ENCODE results near the gene MS4A4A.
A peak's percentile ranks its signal among the peaks of the same experiment; 100 is the strongest.
"Not testable (repeated sequence)": the region's sequence is repeated elsewhere in the genome, so short reads cannot be mapped to it uniquely, and the experiment has no call there.

Gene MS4A4A

GRCh38 chr11:60292145-60292544 is 11.7 kb downstream of the MS4A4A start:
- FAIRE-seq (no peak), DNase-seq (ENCODE audit: extremely low spot score, insufficient read length, low read depth) (no peak)

DNA sequence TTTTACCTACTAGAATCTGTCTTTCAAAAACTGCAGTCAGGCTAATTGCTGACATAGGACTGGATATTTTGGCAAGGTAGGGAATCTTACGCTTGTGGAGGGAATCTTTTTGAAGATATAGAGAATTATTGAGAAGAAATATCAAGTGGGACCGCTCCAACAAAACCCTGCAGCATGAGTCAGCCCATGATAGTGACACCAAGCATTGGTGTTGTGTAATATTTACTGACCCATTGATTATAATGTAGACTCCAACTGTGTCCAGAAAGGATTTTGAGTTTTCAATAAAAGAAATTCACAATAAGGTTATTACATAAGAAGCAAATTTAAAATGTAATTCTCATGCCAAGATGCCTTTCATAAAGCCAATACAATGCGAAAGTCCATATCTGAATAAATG is 20.7 kb downstream of the MS4A4A start:
- FAIRE-seq (no peak), DNase-seq (ENCODE audit: extremely low spot score, insufficient read length, low read depth) (no peak)

- FAIRE-seq: not testable (repeated sequence)
These were observed 21.4 kb downstream of the MS4A4A start for GRCh38 chr11:60301884-60302283.

GRCh38 chr11:60303661-60304060 is 23.2 kb downstream of the MS4A4A start:
- no peak for FAIRE-seq
- DNase-seq (ENCODE audit: extremely low spot score, insufficient read length, low read depth): no peak

More at GRCh38 chr11:60301884-60302283, 21.4 kb downstream of the MS4A4A start:
- DNase-seq (ENCODE audit: extremely low spot score, insufficient read length, low read depth): not testable (repeated sequence)

GRCh38 chr11:60305906-60306619 is 25.6 kb downstream of the MS4A4A start:
- DNase-seq (ENCODE audit: extremely low spot score, insufficient read length, low read depth) (no peak), FAIRE-seq (no peak)

DNA sequence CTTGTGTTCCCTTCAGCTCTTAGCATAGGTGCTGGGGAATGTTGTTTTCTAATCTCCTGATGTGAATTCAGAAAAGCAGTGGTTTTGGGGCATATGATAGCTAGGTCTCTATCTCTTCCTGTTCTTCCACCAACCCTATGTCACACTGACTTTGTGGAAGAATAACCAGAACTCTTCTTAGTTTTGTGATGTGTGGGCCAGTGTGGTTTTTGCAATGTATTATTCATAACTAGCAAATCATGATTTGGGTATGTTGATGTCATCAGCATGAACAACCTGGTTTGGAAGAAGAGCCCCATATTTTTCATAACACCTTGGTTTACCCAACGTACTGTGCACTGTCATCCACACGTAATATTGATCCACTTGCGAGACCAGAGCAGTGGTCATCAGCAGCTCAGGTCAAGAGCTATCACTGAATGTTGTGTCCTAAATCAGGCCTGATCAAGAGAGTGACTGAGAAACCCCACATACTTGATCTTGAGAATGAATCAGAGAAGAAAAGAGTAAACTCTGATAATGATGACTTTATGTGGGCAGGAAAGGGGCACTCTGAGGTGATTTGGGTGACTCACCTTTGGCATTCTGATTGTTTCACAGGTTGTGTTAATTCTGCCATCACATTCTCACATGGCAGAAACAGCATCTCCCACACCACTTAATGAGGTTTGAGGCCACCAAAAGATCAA is 27.2 kb downstream of the MS4A4A start:
- DNase-seq (ENCODE audit: extremely low spot score, insufficient read length, low read depth): no peak
- FAIRE-seq: peak; percentile 39

- FAIRE-seq (peak; percentile 85), DNase-seq (ENCODE audit: extremely low spot score, insufficient read length, low read depth) (peak; percentile 22)
These were observed 30.0 kb downstream of the MS4A4A start for GRCh38 chr11:60310407-60310998.

DNA sequence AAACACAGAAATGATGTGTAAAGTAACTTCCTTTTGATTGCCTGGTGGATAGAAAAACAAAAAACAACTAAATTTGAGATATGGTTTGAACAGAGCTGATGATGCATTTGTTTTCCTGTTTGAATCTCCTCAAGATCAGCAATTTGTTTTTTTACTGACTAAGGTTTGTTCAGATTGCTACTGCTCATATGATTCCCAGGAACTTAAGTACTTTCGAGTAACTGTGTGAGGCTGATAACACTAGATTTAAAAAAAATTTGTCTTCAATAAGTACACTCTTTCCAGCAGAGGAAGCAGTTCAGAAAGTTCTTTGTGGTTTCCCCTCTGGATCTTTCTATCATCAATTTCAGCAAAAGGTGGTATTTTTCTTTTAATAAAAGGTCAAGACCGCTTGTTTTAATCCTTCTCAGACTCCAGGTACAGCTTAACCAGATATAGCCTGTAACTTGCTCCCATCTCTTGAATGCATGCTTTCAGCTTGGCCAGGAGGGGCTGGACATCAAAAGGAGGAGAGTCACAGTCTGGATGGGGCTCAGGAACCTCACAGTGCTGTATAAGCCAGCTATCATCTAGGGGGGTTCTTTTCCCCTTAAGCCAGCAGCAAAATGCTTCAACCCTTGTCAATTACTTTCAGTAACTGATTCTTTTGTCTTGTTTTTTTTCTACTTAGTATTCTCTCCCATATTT is 34.3 kb downstream of the MS4A4A start:
- DNase-seq (ENCODE audit: extremely low spot score, insufficient read length, low read depth) (no peak), FAIRE-seq (no peak)

- FAIRE-seq: no peak
These were observed 35.4 kb downstream of the MS4A4A start for GRCh38 chr11:60315871-60316270.

GRCh38 chr11:60316317-60316716 is 35.9 kb downstream of the MS4A4A start:
- DNase-seq (ENCODE audit: extremely low spot score, insufficient read length, low read depth) (no peak), FAIRE-seq (peak; percentile 70)

More at GRCh38 chr11:60315871-60316270, 35.4 kb downstream of the MS4A4A start:
- no peak for DNase-seq (ENCODE audit: extremely low spot score, insufficient read length, low read depth)

DNA sequence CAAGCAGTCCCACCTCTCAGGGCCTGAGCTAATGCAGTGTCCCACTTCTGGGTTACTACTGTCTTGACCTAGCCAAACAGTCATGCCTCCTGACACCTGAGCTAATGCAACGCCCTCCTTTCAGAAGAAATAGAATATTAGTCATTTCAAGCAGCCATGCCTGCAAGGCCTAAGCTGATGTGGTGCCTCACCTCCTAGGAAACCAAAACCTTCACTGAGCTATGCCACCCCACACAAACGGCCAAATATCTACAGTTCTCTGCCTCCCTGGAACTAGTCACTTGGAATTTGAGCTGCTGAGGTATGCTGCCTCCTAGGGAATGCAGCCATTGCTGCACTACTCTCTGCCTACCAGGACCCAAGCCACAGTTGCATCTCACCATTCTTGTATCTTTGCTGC is 38.3 kb downstream of the MS4A4A start:
- no peak for FAIRE-seq

GRCh38 chr11:60321051-60321450 is 40.6 kb downstream of the MS4A4A start:
- FAIRE-seq (no peak), DNase-seq (ENCODE audit: extremely low spot score, insufficient read length, low read depth) (no peak)

More for the DNA sequence above, 38.3 kb downstream of the MS4A4A start:
- no peak for DNase-seq (ENCODE audit: extremely low spot score, insufficient read length, low read depth)

GRCh38 chr11:60326955-60327354 is 46.5 kb downstream of the MS4A4A start, which contains the start of gene MS4A6E:
Gene MS4A6E, plus strand, starts transcription at chr11:60327255. Its CDS starts 7,641 bp downstream, at chr11:60334896.
- FAIRE-seq (no peak), DNase-seq (ENCODE audit: extremely low spot score, insufficient read length, low read depth) (no peak)

GRCh38 chr11:60328460-60328859 is 48.0 kb downstream of the MS4A4A start:
- no peak for DNase-seq (ENCODE audit: extremely low spot score, insufficient read length, low read depth)
- FAIRE-seq: no peak

- DNase-seq (ENCODE audit: extremely low spot score, insufficient read length, low read depth) (no peak), FAIRE-seq (no peak)
These were observed 52.4 kb downstream of the MS4A4A start for GRCh38 chr11:60332846-60333245.

DNA sequence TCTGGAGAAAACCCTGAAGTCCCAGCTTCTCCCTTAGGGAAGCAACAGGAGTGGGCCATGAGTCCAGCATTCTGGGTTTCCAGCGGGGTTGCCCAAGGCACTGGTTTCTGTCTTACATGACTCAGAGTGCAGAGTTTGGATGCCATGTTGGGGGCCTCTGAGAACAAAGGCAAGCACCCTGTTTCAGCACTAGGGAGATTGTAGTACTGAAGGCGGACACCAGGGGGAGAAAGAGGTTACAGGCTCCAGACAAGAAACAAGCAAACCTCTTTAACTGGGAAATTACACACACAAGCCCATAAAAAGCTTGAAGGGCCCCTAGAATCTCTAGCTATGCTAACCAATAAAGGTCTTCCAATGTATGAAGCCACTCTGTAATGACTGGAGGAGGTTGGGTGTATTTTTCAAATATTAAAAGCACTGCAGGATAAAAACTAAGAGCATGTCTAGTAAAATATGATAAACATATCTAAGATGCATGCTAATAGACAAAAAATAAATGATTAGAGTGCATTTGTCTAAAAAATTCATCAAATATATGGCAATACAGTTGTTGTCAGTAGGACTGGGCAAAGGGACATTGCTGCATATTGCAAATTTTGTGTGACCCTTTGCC is 53.6 kb downstream of the MS4A4A start:
- DNase-seq (ENCODE audit: extremely low spot score, insufficient read length, low read depth) (no peak), FAIRE-seq (peak; percentile 86)

DNA sequence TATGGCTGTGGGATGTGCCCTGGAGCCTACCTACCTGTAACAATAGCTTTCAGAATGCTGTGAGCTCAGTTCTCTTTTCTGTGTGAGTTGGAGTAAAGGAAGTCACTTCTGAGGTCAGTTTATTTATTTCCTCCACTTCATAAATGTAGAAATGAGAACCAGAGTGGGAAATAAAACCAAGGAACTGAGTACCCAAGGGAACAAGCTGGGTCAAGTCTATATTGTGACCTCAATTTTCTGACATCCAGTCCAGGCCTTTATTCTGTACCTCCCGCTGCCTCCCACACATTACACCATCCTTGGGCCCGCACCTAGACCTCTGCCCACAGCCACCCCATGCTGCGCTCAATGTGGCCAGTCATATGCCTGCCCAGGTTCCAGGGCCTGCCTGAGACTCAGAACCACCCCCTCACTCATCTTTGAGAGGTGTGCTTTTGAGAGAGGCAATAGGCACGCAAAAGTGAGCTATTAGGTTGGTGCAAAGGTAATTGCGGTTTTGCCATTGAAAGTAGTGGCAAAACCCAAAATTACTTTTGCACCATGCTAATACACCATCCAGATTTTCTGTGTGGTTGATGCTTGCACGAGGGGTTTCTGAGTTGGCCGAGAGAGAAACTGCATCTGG is 56.4 kb downstream of the MS4A4A start:
- peak; percentile 48 for FAIRE-seq

GRCh38 chr11:60338053-60338452 is 57.6 kb downstream of the MS4A4A start:
- FAIRE-seq: no peak

More for the DNA sequence above, 56.4 kb downstream of the MS4A4A start:
- DNase-seq (ENCODE audit: extremely low spot score, insufficient read length, low read depth): no peak

DNA sequence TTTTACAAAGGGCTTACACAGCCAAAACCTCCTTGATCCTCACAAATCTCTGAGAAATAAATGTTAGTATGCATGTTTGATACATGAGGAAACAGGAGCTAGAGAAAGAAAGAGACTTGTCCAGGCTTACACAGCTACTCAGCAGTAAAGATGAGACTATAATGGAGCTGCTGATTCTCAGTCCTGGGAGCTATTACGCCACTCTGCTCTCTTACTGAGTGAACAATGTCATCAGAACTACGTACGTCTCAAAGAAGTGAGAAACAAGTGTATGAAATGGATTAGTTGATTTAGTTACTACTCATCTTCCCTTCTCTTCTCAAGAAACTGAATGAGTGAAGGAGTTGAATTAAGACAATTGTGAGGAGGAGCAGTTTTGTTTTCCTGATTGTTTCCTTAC is 58.9 kb downstream of the MS4A4A start:
- DNase-seq (ENCODE audit: extremely low spot score, insufficient read length, low read depth) (no peak), FAIRE-seq (no peak)

More at GRCh38 chr11:60338053-60338452, 57.6 kb downstream of the MS4A4A start:
- no peak for DNase-seq (ENCODE audit: extremely low spot score, insufficient read length, low read depth)

All from GM18507 (cell line).